Occipital lobe (tissue), 2 donors: ENCODE results near the gene FBXW8. TPM values are rescaled to one million over a fixed set of nuclear protein-coding genes. Genes with fewer than 3 reads are reported as not detected.

Experiments used
- DNase-seq: peaks from one replicate; lab custom pipeline; 2025; lab: John Stamatoyannopoulos, UW
- total RNA-seq: library from RNA; depleted of rRNA; stranded (reverse); fragments of >200 nt; gene quantifications from one replicate; pipeline ENCODE4 v1.2.3, GENCODE V29; 2014

Gene FBXW8
- total RNA-seq, result 11.9 TPM

DNA sequence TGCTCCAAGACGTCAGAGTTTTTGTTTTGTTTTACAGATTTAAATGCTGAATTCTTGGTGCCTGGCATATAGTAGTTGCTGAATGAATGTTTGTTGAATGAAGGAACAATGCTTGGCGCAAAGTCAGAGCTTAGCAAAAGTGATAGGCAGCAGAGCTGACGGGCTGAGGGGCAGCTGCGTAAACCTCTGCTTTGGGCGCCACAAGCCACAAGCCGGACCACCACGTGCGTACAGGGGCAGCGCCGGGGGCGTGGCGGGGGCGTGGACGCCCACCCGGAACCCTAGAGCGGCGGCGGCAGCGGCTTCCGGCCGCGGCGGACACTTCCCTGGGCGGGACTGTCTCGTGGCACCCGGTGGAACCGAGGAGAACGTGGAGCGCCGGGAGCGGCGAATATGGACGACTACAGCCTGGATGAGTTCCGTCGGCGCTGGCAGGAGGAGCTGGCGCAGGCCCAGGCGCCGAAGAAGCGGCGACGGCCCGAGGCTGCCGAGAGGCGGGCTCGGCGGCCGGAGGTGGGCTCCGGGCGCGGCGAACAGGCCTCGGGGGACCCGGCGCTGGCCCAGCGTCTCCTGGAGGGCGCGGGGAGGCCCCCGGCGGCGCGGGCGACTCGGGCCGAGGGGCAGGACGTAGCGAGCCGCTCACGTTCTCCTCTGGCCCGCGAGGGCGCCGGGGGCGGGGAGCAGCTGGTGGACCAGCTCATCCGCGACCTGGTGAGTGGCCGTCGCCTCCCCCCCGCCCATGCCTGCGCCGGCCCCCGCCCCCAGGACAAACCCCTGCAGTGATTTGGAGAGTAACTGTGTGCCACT lies at the start of gene FBXW8:
TSS of gene FBXW8 (plus strand) at position 306 of the 807 bp plus-strand sequence. CDS start at position 394, 88 bp downstream.
- peak; percentile 33 for DNase-seq

- DNase-seq, result peak; percentile 78
Observed at GRCh38 chr12:116861320-116861719, 49.4 kb upstream of the FBXW8 start.

DNA sequence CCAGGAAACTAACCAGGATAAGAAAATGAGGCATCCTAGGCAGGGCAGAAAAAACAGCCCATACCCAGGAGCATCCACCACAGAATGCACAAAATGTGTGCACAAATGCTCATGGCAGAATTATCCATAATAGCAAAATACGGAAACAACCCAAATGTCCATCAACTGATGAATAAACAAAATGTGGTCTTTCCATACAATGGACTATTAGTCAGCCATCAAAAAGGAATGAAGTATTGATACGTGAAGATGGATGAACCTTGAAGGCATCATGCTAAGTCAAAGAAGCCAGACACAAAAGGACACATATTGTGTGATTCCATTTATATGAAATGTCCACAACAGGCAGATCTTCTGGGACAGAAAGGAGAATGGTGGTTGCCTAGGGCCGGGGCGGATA lies 48.6 kb upstream of the FBXW8 start:
- no peak for DNase-seq

DNA sequence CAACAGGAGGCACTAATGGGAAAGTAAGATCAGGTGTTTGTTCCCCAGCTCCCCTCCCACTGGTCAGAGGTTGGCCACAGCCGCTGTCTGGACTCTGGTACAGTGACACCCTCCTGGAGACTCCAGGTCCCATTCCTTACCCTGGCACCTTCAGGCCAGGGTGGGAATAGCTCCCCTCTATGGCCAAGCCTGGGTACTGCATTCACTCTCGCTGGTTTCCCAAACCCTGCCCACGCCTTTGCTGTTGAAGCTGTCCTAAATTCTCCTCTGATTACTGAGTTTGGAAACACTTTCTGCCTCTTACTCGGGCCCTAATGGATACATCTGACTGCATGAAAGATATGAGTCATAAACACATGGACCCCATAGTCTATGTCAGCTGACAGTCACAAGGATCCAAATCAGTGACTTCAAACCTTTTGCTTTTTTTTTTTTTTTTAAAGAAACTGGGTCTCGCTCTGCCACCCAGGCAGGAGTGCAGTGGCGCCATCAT lies 47.4 kb upstream of the FBXW8 start:
- no peak for DNase-seq

DNA sequence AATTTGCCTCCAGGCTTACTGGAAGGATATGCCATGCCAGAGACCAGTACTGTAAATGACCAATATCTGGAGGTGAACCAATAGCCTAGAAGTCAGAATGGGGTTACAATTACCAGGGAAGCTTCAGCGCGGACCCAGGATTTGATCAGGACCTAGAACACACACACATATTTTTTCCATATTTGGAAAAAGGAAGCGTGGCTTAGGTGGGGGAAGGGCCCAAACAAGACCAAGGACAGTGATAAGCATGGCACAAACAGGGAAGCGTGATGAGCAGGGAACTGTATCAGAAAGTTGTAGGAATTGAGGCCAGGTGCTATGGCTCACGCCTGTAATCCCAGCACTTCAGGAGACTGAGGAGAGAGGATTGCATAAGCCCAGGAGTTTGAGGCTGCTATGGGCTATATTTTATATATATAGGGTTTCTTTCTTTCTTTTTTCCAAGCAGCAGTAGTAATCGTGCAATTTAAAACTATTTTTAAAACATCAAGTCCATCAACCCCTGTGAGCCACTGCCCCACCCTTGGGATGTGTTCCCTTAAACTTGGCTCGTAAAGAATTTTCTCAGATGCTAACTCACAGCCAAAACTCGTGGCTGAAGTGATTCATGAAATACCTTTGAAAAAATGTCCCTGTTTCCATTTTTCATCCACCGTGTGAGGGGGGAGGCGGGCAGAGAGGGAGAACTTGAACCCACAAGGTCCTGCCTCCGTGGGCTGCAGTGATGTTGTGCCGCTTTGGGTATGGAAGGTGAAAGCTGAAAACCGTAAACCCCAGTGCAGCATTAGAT lies 46.2 kb upstream of the FBXW8 start:
- DNase-seq, result no peak

DNA sequence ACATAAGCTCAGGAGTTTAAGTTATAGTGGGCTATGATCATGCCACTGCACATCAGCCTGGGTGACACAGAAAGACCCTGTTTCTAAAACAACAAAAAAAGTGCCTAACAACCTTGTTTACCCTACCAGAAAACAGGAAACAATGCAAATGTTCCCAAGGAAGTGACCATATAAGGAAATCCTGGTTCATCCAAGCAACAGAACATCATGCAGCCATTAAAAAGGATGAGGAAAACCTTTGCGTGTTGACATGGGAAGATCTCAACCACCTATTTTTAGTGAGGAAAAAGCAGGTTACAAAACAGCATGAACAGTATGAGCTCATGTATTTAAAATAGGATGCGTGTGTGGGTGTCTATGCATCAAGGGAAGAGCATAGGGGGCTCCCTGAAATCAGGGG lies 43.2 kb upstream of the FBXW8 start:
- no peak for DNase-seq

- DNase-seq, result no peak
Observed at GRCh38 chr12:116870306-116870705, 40.4 kb upstream of the FBXW8 start.

GRCh38 chr12:116874324-116874995 lies 36.3 kb upstream of the FBXW8 start:
- DNase-seq, result no peak

DNA sequence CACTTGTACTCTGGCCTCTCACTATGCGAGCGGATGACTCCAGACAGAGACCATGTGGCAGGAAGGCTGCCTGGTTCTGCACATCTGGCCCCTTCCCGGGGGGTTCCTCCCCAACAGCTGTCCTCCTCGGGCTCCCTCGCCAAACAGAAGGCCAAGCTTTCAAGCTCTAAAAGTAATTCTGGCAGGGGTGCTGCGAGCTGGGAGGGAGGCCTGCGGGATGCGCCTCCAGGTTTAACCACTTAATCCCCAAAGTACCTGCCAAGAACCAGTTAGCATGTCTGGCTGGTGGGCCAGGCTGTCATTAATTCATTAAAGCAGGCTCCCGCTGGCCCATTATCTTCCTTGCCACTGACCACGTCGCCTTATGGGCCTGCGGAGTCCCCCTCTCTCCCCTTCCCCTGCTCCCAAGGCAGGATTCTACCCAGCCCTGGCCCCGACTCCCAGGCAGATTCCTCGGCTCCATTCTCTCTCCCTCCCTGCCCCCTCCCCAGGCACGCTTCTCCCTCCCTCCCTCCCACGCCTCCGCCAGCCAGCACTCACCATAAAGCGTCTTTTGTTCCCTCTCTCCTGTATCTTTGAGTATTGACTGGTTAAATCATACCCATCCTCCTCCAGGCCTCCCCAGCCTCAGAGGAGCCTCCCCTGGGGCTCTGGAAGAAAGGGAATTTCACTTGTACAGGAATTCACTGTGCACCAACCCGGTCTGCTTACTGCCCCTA lies 34.4 kb upstream of the FBXW8 start:
- DNase-seq, result no peak

GRCh38 chr12:116878567-116879508 lies 31.9 kb upstream of the FBXW8 start:
- DNase-seq, result no peak

DNA sequence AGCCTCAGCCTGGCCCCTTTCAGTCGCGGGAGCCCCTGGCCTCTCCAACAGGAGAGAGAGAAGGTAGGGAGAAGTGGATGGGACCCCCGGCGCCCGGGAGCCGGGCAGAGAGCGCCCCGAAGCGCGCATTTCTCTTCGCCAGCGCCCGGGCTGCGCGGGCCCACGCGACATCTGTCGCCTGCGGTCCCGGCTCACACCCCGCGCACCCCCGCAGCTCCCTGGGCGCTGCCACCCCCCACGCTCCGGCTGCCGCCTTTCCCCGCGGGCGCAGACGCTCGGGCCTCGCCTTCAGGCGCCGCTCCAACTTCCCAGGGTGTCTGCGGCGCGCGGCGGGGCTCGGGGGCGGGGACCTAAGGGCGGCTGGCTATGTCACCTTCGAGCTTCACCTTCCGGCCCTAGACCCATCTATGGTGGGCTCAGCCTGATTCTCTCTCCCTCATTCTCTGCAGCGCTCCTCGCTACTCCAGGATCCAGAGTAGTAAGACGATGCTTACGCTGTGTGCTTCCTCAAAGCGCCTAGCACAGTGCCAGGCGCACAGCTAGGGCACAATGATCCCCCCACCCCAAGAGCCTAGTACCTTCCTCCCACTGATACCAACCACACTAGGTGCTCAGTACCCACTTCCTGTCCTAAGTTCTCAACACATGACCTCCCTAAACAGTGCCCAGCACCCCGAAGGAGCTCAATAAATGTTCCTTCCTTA lies 31.1 kb upstream of the FBXW8 start:
- DNase-seq, result no peak

- DNase-seq, result no peak
Observed at GRCh38 chr12:116880213-116880816, 30.4 kb upstream of the FBXW8 start.

DNA sequence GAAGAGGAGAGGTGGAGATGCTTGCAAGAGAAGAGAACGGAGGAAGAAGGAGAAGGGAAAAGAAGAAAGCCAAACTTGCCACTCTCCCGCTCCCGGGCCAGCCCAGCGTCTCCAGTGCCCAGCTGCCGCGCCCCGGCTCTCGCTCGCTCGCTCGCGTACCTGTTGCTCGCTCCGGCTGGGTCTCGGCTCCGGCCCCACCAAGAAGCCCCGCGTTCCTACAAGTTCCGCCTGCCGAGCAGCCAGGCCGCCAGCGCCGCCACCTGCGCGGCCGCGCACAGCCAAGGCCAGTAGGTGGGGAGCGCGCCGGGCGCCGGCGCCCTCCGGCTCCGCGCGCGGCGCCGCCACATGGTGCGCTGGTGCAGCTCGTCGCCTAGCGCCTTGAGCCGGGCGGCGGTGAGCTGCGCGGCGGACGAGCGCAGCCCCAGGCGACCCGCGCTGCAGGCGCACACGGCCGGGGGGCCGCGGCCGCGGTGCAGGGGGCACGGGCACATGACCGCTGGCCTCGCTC lies 29.9 kb upstream of the FBXW8 start:
- no peak for DNase-seq

- DNase-seq, result no peak
Observed at GRCh38 chr12:116881325-116881876, 29.3 kb upstream of the FBXW8 start, which contains the start of gene HRK. TSS of gene HRK (minus strand) at chr12:116881441. CDS start at chr12:116881307, 134 bp downstream.

DNA sequence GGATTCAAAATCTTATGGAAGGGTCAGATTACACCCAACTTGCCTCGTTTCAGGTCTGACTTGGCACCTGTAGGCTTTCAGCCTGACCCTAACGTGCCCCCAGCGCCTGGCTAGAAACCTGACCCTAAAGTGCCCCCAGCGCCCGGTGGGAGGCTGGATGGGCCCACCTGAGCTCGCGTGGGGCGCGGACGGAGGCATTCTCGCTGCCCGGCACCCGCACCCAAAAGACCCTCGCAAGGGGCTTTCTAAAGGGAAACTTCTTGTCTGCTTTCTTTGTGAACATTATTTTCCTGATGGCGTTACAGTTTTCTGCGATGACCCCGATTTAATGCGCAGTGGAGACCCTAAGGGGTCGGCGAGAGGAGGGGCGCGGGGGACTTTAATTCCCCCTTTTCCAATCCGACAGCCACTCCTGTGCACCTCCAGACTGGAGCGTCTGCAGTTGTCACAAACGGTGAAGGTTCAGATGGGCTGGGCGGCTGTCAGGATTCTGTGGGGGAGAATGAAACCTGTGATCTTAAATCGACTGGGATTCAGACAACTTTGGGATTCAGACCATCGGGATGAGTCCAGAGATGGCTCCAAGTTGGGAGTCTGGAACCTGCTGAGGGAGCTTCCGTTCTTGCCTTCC lies 28.8 kb upstream of the FBXW8 start:
- no peak for DNase-seq

DNA sequence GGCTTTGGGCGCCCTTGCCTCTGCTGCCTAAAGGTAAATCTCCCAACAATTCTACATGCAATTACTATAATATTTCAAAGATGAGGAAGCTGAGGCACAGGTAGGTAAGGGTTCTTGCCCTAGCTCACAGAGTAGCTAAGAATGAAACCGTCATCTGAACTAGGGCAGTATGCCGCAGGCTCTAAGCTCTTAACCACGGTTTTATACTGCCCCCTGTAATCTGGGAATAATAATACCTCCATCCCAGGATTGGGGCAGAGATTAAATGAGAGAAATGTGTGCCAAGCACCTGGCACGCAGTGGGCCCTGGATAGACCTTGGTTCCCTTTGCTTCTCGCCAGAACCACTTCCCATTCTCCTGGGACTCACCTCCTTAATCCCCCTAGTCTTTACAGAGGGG lies 28.0 kb upstream of the FBXW8 start:
- DNase-seq, result no peak

GRCh38 chr12:116884871-116885270 lies 25.9 kb upstream of the FBXW8 start:
- no peak for DNase-seq

- no peak for DNase-seq
Observed at GRCh38 chr12:116885491-116885890, 25.3 kb upstream of the FBXW8 start.
